ENCODE data around the gene PTPRN2. TPM values are rescaled to one million over a fixed set of nuclear protein-coding genes. Genes with fewer than 3 reads are reported as not detected.

PTPRN2 gene
- total and polyA plus RNA-seq, 2 of the 8 experiments (the other 6 are each of a cell fraction or from before 2014, with no cell fraction given), result 2.6 to 4.5 TPM

- no peak overlapping the region for H4K5ac ChIP-seq (ENCODE audit: insufficient read length, low read depth, low read length)
- H2BK120ac ChIP-seq (replicated peaks; ENCODE audit: low read depth, low read length), result no peak overlapping the region
- no peak overlapping the region for H2BK15ac ChIP-seq (ENCODE audit: low read length)
- H3K4me2 ChIP-seq (ENCODE audit: insufficient read depth in 1 of 2, low read depth in 2 of 2, low read length in 2 of 2), result no peak overlapping the region
- H4K20me1 ChIP-seq (replicated peaks in 1 of 2; ENCODE audit: control insufficient read depth in 1 of 2, insufficient read depth in 2 of 2, low read length in 2 of 2), result no peaks in the 10 kb centered on the region
- ChIA-PET POLR2A (ENCODE audit: partially characterized antibody) (no interaction called here), CTCF (ENCODE audit: partially characterized antibody) (interaction anchor here (0.9 to 1.5 kb wide), 4 partner anchors 10 to 34 kb away, joined by 3 to 5 read pairs (median 4); no protein-coding TSS in a partner anchor)
- no peak overlapping the region for H3K23ac ChIP-seq (ENCODE audit: insufficient read length)
- no peak for FAIRE-seq
- no peaks in the 10 kb centered on the region for H3K36me3 ChIP-seq (ENCODE audit: control insufficient read depth in 2 of 4, insufficient read depth in 4 of 4, low read length in 3 of 4)
- 92% methylated on average over 14 of the region's 14 CpGs; no CpG with 5 or more reads in 1 of the 2 experiments for WGBS, 2 experiments (ENCODE audit: extremely low coverage in 1 of 2, insufficient coverage in 1 of 2, insufficient read length in 1 of 2, insufficient replicate concordance in 2 of 2, low coverage in 1 of 2, low lambda C conversion rate in 2 of 2, missing lambda C conversion rate in 1 of 2)
- no peak overlapping the region for H2AK5ac ChIP-seq (ENCODE audit: low read depth, low read length)
- no peak overlapping the region for H2BK5ac ChIP-seq (ENCODE audit: low read depth, low read length)
- no peak overlapping the region for H3K18ac ChIP-seq (ENCODE audit: extremely low read depth, low read length)
- TF ChIP-seq ATF2 (IDR thresholded peaks at IDR 0.05; ENCODE audit: low read length) (no peak), GABPA (IDR thresholded peaks at IDR 0.05; ENCODE audit: borderline replicate concordance, insufficient read depth, low read length) (no peak), SAP30 (IDR thresholded peaks at IDR 0.05; ENCODE audit: insufficient read depth, insufficient replicate concordance, low read length) (no peak), CHD2 (IDR thresholded peaks at IDR 0.05; ENCODE audit: low read length) (no peak), NRF1 (IDR thresholded peaks at IDR 0.05; ENCODE audit: low read depth, low read length) (no peak), CBX8 (IDR thresholded peaks at IDR 0.05; ENCODE audit: borderline replicate concordance, low read depth, low read length) (no peak), USF2 (IDR thresholded peaks at IDR 0.05; ENCODE audit: low read length) (peak; percentile 21; the same call in 1 of the 2 replicates)
- peaks cover 0 to 3% (median under 1%) of the 10 kb centered on the region in 4 experiments; a peak in 1 of 7 replicates for H3K4me1 ChIP-seq (replicated peaks in 1 of 4; ENCODE audit: control insufficient read depth in 3 of 4, insufficient read depth in 4 of 4, low read length in 3 of 4)
- H3K27me3 ChIP-seq (replicated peaks in 1 of 4; ENCODE audit: control insufficient read depth in 3 of 4, extremely low read depth in 1 of 4, insufficient read depth in 3 of 4, low read length in 3 of 4), result no peaks in the 10 kb centered on the region; a peak in 1 of 7 replicates
- H3K27ac ChIP-seq (ENCODE audit: low read depth, low read length), result no peak overlapping the region
- 0 out of 2 replicates have a peak overlapping the region, but pooled peaks have one; percentile 95 for H2BK12ac ChIP-seq (ENCODE audit: low read depth, low read length)
- no peaks in the 10 kb centered on the region for H3K79me1 ChIP-seq (ENCODE audit: low read depth, low read length)
- no peak overlapping the region for H3K56ac ChIP-seq (replicated peaks; ENCODE audit: insufficient read length, low read depth, low read length)
- no peak overlapping the region for H2BK20ac ChIP-seq (ENCODE audit: low read length)
- no peak overlapping the region for H2AFZ ChIP-seq (ENCODE audit: low read length)
- peaks cover 0 to 2% of the 10 kb centered on the region in 2 experiments; a peak in 1 of 4 replicates for H3K9me3 ChIP-seq (ENCODE audit: insufficient read depth in 2 of 2, low read depth in 1 of 2, low read length in 1 of 2)
- H4K8ac ChIP-seq (ENCODE audit: extremely low read depth, insufficient read depth, low read length), result no peak overlapping the region
- no peaks in the 10 kb centered on the region for H3K23me2 ChIP-seq (ENCODE audit: low read depth, low read length)
- H3K4ac ChIP-seq (replicated peaks; ENCODE audit: insufficient read length, low read depth, low read length), result no peak overlapping the region
- no peak overlapping the region for H3K14ac ChIP-seq (ENCODE audit: insufficient read length)
- H4K91ac ChIP-seq (replicated peaks; ENCODE audit: insufficient read length, low read length), result no peak overlapping the region
- no peak overlapping the region for H3K4me3 ChIP-seq (ENCODE audit: extremely low read depth in 1 of 4, insufficient read depth in 2 of 4, low read depth in 3 of 4, low read length in 4 of 4)
- no peak for DNase-seq (ENCODE audit: low read depth in 1 of 2, low spot score in 2 of 2)
- no peak overlapping the region for H3K9ac ChIP-seq (replicated peaks in 1 of 4; ENCODE audit: extremely low read depth in 1 of 4, low read depth in 3 of 4, low read length in 3 of 4)
- no peaks in the 10 kb centered on the region for H3K79me2 ChIP-seq (ENCODE audit: control insufficient read depth in 1 of 2, insufficient read depth in 2 of 2, low read length in 2 of 2)
Measured at GRCh38 chr7:158431941-158432347, 155.7 kb downstream of the PTPRN2 start.

Data from H1 (cell line).